ENCODE measurements around the gene AQP7.
"Not testable (repeated sequence)": the region's sequence is repeated elsewhere in the genome, so short reads cannot be mapped to it uniquely, and the experiment has no call there.

Gene AQP7

DNA sequence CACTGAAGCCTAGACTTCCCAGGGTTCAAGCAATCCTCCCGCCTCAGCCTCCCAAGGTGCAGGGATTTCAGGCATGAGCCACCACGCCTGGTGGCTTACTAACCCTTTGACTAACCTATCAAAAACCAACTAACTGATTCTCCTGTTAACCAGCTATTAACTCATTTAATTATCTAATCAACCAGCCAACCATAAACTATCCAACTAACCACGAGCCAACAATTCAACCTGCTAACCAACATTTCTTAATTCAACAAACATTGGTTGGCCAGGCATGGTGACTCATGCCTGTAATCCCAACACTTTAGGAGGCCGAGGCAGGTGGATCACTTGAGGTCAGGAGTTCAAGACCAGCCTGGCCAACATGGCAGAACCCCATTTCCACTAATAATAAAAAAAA is 3.3 kb downstream of the AQP7 start:
- not testable (repeated sequence) for H3K4me1 ChIP-seq (ENCODE audit: control insufficient read depth in 1 of 2, insufficient read depth in 2 of 2, low read length in 2 of 2); H3K27ac ChIP-seq (ENCODE audit: low read depth, low read length); H3K9me3 ChIP-seq (ENCODE audit: control insufficient read depth in 1 of 2, low read length in 2 of 2)

DNA sequence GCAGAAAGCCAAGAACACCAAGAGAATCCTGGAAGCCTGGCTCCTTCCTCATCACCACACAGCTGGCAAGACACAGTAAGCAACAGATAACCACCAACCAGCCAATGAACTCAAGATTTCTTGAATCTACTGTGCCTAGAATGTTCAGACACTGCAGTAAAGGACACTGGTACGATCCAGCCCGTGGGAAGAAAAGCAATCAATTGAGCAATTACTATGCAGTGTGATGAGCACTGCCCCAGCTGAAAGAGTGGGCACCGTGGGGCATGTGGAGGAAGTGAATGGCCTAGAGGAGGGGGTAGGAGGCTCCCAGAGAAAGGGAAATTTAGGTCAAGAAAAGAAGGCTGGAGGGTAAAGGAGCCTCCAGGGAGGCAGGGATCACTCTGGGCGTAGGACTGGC is 4.6 kb downstream of the AQP7 start:
- H3K4me3 ChIP-seq (ENCODE audit: low read depth in 1 of 2, low read length in 2 of 2); H3K27me3 ChIP-seq (ENCODE audit: control insufficient read depth in 1 of 2, insufficient read depth in 2 of 2, low read length in 2 of 2); H3K36me3 ChIP-seq (ENCODE audit: control insufficient read depth in 1 of 2, insufficient read depth in 2 of 2, low read length in 2 of 2); H3K9me3 ChIP-seq (ENCODE audit: control insufficient read depth in 1 of 2, low read length in 2 of 2); H3K9ac ChIP-seq (ENCODE audit: low read depth in 1 of 2, low read length in 2 of 2); H3K27ac ChIP-seq (ENCODE audit: low read depth, low read length): not testable (repeated sequence)
- H3K4me1 ChIP-seq (ENCODE audit: control insufficient read depth in 1 of 2, insufficient read depth in 2 of 2, low read length in 2 of 2) = peaks cover 0 to 16% of the 10 kb centered on the region in 2 donors

More for the DNA sequence above, 3.3 kb downstream of the AQP7 start:
- not testable (repeated sequence) for H3K4me3 ChIP-seq (ENCODE audit: low read depth in 1 of 2, low read length in 2 of 2); H3K9ac ChIP-seq (ENCODE audit: low read depth in 1 of 2, low read length in 2 of 2); H3K27me3 ChIP-seq (ENCODE audit: control insufficient read depth in 1 of 2, insufficient read depth in 2 of 2, low read length in 2 of 2); H3K36me3 ChIP-seq (ENCODE audit: control insufficient read depth in 1 of 2, insufficient read depth in 2 of 2, low read length in 2 of 2)

DNA sequence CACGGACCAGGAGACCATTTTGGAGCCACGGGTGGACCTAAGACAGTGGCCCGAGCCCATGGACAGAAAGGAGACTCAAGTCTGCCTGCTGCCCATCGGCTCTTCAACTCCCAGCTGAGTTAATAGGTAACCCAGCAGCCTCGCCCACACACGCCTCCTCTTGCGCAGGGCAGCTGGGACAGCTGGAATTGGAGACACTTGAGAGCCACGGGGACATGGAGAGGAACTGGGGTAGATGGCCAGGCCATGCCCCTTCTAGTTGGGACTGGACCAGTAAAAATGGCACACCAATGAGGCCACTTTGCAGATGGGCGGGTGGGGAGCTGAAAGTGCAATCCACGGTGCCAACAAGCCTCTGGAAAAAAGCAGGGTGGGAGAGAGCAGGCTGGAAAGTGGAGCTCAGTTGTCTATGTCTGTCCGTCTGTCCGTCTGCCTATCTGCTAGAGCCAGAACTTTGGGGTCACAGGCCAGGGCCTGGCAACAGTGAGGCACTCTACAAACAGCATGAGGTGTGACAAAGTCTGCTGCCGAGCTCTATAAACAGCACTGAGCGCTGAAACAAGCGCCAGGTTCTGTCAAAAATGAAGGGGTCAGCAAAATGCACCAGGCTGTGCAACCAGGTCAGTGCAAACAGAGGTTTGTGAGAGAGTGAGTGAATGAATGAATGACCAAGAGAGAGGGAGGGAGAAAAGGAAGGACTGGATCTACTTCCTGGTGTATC is 7.0 kb downstream of the AQP7 start:
- not testable (repeated sequence) for H3K27me3 ChIP-seq (ENCODE audit: control insufficient read depth in 1 of 2, insufficient read depth in 2 of 2, low read length in 2 of 2); H3K9me3 ChIP-seq (ENCODE audit: control insufficient read depth in 1 of 2, low read length in 2 of 2); H3K36me3 ChIP-seq (ENCODE audit: control insufficient read depth in 1 of 2, insufficient read depth in 2 of 2, low read length in 2 of 2); H3K27ac ChIP-seq (ENCODE audit: low read depth, low read length)
- Histone ChIP-seq H3K4me3 (ENCODE audit: low read depth in 1 of 2, low read length in 2 of 2) (peak overlapping the region; percentile 52 to 58), H3K9ac (ENCODE audit: low read depth in 1 of 2, low read length in 2 of 2) (peak overlapping the region in 1 of 2 donors; percentile 32), H3K4me1 (ENCODE audit: control insufficient read depth in 1 of 2, insufficient read depth in 2 of 2, low read length in 2 of 2) (peaks cover 0 to 19% of the 10 kb centered on the region in 2 donors)

DNA sequence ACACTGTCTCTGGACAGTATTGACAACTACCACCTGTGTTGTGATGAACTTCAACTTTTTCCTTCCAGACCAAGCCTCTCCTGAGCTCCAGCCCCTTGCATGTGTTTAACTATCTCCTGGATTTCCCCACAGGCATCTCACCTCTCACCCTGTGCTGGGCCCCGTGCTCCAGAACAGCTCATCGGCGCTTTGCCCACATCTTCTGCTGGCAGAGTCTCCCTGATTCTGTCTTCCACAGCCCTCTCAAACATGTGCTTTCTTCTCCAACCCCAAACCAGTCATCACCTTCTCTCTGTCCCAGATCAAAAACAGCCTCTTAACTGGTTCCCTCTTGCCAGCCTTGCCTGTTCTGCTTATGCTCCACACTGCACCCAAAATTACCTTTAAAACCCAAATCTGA is 8.4 kb downstream of the AQP7 start:
- not testable (repeated sequence) for H3K9ac ChIP-seq (ENCODE audit: low read depth in 1 of 2, low read length in 2 of 2); H3K27me3 ChIP-seq (ENCODE audit: control insufficient read depth in 1 of 2, insufficient read depth in 2 of 2, low read length in 2 of 2); H3K9me3 ChIP-seq (ENCODE audit: control insufficient read depth in 1 of 2, low read length in 2 of 2); H3K36me3 ChIP-seq (ENCODE audit: control insufficient read depth in 1 of 2, insufficient read depth in 2 of 2, low read length in 2 of 2); H3K27ac ChIP-seq (ENCODE audit: low read depth, low read length)
- Histone ChIP-seq H3K4me1 (ENCODE audit: control insufficient read depth in 1 of 2, insufficient read depth in 2 of 2, low read length in 2 of 2) (peaks cover 0 to 19% of the 10 kb centered on the region in 2 donors), H3K4me3 (ENCODE audit: low read depth in 1 of 2, low read length in 2 of 2) (peak overlapping the region; percentile 2 to 46)

- Histone ChIP-seq H3K9me3 (ENCODE audit: control insufficient read depth in 1 of 2, low read length in 2 of 2) (no peaks in the 10 kb centered on the region), H3K9ac (ENCODE audit: low read depth in 1 of 2, low read length in 2 of 2) (no peak overlapping the region), H3K27me3 (ENCODE audit: control insufficient read depth in 1 of 2, insufficient read depth in 2 of 2, low read length in 2 of 2) (no peaks in the 10 kb centered on the region), H3K27ac (ENCODE audit: low read depth, low read length) (no peak overlapping the region), H3K4me3 (ENCODE audit: low read depth in 1 of 2, low read length in 2 of 2) (peak overlapping the region; percentile 2 to 46), H3K36me3 (ENCODE audit: control insufficient read depth in 1 of 2, insufficient read depth in 2 of 2, low read length in 2 of 2) (no peaks in the 10 kb centered on the region), H3K4me1 (ENCODE audit: control insufficient read depth in 1 of 2, insufficient read depth in 2 of 2, low read length in 2 of 2) (peaks cover 0 to 19% of the 10 kb centered on the region in 2 donors)
These were observed 8.8 kb downstream of the AQP7 start for GRCh38 chr9:33393581-33393980.

DNA sequence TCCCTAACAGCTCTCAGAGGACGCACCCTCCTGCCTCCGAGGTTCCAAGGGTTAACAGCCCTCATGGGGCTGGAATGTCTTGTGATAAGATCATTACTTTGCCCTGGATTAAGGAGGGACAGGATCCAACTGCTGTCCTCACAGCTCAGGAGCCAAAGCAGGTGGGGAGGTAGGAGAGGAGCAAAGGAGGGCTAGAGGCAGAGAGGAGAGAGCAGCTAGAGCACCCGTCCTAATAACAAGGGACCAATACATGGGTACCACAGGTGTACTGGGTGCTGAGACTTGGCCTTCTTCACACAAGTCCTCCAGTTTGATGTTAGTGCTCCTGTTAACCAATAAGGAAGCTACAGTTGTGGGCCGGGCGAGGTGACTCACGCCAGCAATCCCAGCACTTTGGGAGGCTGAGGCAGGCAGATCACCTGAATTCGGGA is 9.8 kb downstream of the AQP7 start:
- H3K4me3 ChIP-seq (ENCODE audit: low read depth in 1 of 2, low read length in 2 of 2); H3K27me3 ChIP-seq (ENCODE audit: control insufficient read depth in 1 of 2, insufficient read depth in 2 of 2, low read length in 2 of 2); H3K36me3 ChIP-seq (ENCODE audit: control insufficient read depth in 1 of 2, insufficient read depth in 2 of 2, low read length in 2 of 2); H3K9me3 ChIP-seq (ENCODE audit: control insufficient read depth in 1 of 2, low read length in 2 of 2); H3K9ac ChIP-seq (ENCODE audit: low read depth in 1 of 2, low read length in 2 of 2): not testable (repeated sequence)
- H3K4me1 ChIP-seq (ENCODE audit: control insufficient read depth in 1 of 2, insufficient read depth in 2 of 2, low read length in 2 of 2) = peaks cover 0 to 19% of the 10 kb centered on the region in 2 donors
- peak overlapping the region; percentile 32 for H3K27ac ChIP-seq (ENCODE audit: low read depth, low read length)

DNA sequence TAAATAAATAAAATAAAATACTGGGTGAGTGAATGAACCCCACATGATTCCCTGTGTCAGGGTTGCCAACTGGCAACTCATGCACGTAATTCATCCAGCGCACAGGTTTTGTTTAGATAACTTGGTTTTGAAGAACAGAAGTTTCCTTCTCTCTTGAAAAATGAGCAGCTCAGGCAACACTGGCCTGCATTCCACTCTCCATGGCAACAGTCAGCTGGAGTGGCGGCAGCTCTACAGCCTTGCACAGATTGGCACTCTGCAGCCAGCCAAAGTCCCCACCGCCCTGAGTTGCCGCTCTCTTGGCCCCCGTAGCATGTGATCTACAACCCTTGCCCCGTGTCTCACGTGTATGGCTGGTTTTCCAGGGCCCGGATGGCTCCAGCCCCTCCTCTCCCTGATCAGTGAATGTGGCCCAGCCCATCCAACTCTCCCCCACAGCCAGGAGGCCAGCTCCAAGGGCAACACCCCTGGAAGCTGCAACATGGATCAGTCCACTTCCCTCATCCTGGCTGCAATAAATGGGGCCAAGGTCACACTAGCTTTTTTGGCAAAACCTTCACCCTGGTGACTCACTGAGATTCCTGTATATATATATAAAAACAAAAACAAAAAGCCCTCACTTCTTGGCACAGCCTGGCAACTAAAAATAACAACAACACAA is 11.1 kb downstream of the AQP7 start:
- not testable (repeated sequence) for H3K9ac ChIP-seq (ENCODE audit: low read depth in 1 of 2, low read length in 2 of 2); H3K27ac ChIP-seq (ENCODE audit: low read depth, low read length); H3K27me3 ChIP-seq (ENCODE audit: control insufficient read depth in 1 of 2, insufficient read depth in 2 of 2, low read length in 2 of 2); H3K4me3 ChIP-seq (ENCODE audit: low read depth in 1 of 2, low read length in 2 of 2); H3K9me3 ChIP-seq (ENCODE audit: control insufficient read depth in 1 of 2, low read length in 2 of 2); H3K36me3 ChIP-seq (ENCODE audit: control insufficient read depth in 1 of 2, insufficient read depth in 2 of 2, low read length in 2 of 2)
- peaks cover 0 to 19% of the 10 kb centered on the region in 2 donors for H3K4me1 ChIP-seq (ENCODE audit: control insufficient read depth in 1 of 2, insufficient read depth in 2 of 2, low read length in 2 of 2)

GRCh38 chr9:33388110-33388994 is 14.0 kb downstream of the AQP7 start:
- no peaks in the 10 kb centered on the region for H3K36me3 ChIP-seq (ENCODE audit: control insufficient read depth in 1 of 2, insufficient read depth in 2 of 2, low read length in 2 of 2)
- H3K27me3 ChIP-seq (ENCODE audit: control insufficient read depth in 1 of 2, insufficient read depth in 2 of 2, low read length in 2 of 2) = no peaks in the 10 kb centered on the region
- no peaks in the 10 kb centered on the region for H3K9me3 ChIP-seq (ENCODE audit: control insufficient read depth in 1 of 2, low read length in 2 of 2)
- peaks cover 0 to 4% of the 10 kb centered on the region in 2 donors for H3K4me1 ChIP-seq (ENCODE audit: control insufficient read depth in 1 of 2, insufficient read depth in 2 of 2, low read length in 2 of 2)
- H3K27ac ChIP-seq (ENCODE audit: low read depth, low read length) = no peak overlapping the region
- H3K9ac ChIP-seq (ENCODE audit: low read depth in 1 of 2, low read length in 2 of 2) = no peak overlapping the region
- H3K4me3 ChIP-seq (ENCODE audit: low read depth in 1 of 2, low read length in 2 of 2) = no peak overlapping the region

- H3K4me1 ChIP-seq (ENCODE audit: control insufficient read depth in 1 of 2, insufficient read depth in 2 of 2, low read length in 2 of 2); H3K9ac ChIP-seq (ENCODE audit: low read depth in 1 of 2, low read length in 2 of 2); H3K27ac ChIP-seq (ENCODE audit: low read depth, low read length); H3K36me3 ChIP-seq (ENCODE audit: control insufficient read depth in 1 of 2, insufficient read depth in 2 of 2, low read length in 2 of 2); H3K4me3 ChIP-seq (ENCODE audit: low read depth in 1 of 2, low read length in 2 of 2); H3K9me3 ChIP-seq (ENCODE audit: control insufficient read depth in 1 of 2, low read length in 2 of 2); H3K27me3 ChIP-seq (ENCODE audit: control insufficient read depth in 1 of 2, insufficient read depth in 2 of 2, low read length in 2 of 2): not testable (repeated sequence)
These were observed 15.4 kb downstream of the AQP7 start for GRCh38 chr9:33386998-33387397.

DNA sequence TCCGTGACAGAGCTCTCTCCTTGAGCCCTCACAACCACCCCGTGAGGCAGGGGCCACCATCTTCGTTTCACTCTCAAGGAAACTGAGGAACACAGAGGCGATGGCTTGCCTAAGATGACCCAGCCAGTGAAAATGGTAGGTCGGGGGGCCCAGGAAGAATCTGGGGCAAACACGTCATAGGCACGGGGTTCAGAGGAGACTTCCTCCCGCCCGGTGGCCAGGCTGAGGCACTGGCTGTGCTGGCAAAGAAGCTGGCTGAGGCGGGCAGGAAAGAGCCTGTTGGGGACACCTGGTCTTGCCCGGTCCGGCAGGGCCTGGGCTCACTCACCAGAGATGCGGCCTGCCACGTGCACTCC is 15.7 kb downstream of the AQP7 start:
- not testable (repeated sequence) for H3K9ac ChIP-seq (ENCODE audit: low read depth in 1 of 2, low read length in 2 of 2); H3K27ac ChIP-seq (ENCODE audit: low read depth, low read length); H3K27me3 ChIP-seq (ENCODE audit: control insufficient read depth in 1 of 2, insufficient read depth in 2 of 2, low read length in 2 of 2)

More for the DNA sequence above, 15.7 kb downstream of the AQP7 start:
- H3K4me1 ChIP-seq (ENCODE audit: control insufficient read depth in 1 of 2, insufficient read depth in 2 of 2, low read length in 2 of 2); H3K4me3 ChIP-seq (ENCODE audit: low read depth in 1 of 2, low read length in 2 of 2); H3K36me3 ChIP-seq (ENCODE audit: control insufficient read depth in 1 of 2, insufficient read depth in 2 of 2, low read length in 2 of 2); H3K9me3 ChIP-seq (ENCODE audit: control insufficient read depth in 1 of 2, low read length in 2 of 2): not testable (repeated sequence)
